GM12801 (cell line): ENCODE data around the gene CIT.

ENCODE experiments used
- TF ChIP-seq, protein P1 (sequence below): IDR thresholded peaks from one replicate; pipeline ENCODE4 v1.5.1; 2011; ENCODE audit warnings: control low read depth; ENCODE audit not compliant: insufficient read length; ENCODE audit errors: extremely low read depth

CIT gene

DNA sequence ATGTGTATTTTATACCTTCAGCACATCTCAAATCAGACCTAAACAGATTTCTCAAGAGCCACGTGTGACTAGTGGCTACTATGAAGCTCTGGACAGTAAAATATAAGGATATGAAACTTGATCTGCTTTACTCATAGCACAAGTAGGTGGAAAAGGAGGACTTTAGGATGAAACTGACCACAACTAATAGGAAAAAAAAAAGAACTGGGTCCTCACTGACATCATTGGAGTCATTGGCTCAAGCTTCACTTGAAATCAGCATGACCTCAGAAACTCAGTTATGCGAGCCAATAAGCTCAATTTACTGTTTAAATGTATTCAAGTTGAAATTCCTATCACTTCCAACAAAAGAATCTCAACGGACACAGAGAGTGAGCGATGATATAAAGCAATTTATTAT lies 34.1 kb upstream of the CIT start:
- TF ChIP-seq, protein P1, sequence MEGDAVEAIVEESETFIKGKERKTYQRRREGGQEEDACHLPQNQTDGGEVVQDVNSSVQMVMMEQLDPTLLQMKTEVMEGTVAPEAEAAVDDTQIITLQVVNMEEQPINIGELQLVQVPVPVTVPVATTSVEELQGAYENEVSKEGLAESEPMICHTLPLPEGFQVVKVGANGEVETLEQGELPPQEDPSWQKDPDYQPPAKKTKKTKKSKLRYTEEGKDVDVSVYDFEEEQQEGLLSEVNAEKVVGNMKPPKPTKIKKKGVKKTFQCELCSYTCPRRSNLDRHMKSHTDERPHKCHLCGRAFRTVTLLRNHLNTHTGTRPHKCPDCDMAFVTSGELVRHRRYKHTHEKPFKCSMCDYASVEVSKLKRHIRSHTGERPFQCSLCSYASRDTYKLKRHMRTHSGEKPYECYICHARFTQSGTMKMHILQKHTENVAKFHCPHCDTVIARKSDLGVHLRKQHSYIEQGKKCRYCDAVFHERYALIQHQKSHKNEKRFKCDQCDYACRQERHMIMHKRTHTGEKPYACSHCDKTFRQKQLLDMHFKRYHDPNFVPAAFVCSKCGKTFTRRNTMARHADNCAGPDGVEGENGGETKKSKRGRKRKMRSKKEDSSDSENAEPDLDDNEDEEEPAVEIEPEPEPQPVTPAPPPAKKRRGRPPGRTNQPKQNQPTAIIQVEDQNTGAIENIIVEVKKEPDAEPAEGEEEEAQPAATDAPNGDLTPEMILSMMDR = no peak

DNA sequence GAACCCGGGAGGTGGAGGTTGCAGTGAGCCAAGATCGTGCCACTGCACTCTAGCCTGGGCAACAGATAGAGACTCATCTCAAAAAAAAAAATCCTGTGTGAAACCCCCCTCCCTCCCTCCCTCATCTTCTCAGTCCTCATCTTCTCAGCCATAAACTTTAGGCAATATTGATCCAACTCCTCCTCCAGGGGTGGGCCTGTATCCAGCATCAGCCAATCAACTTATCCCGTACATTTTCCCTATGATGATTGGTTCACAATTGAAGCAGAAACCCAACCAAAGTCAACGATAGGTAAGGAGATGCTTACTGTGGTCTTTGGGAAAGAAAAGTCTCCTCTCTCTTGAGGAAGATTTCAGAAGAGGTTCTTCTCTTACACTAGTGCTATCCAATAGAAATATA lies 33.5 kb upstream of the CIT start:
- TF ChIP-seq, protein P1 = no peak

DNA sequence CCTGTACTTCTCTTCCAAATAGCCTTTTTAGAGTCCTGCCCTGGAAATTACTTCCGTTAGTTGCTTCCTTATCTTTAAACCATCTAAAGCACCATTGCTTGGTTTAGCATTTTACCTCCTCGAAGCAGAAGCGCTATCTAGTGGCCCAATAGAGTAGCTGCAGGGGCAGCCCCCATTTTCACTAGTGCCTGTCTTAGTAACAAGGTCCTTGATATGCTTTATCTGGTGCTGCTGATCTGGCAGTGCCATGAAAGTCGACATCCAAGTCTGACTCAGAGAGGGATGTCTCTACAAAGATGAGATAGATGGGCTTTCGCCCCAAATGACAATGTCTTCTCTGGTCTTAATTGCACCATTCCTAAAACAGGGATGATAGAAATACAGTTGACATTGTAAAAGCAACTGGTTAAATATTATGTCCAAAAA lies 25.0 kb upstream of the CIT start:
- TF ChIP-seq, protein P1 = peak; percentile 89

DNA sequence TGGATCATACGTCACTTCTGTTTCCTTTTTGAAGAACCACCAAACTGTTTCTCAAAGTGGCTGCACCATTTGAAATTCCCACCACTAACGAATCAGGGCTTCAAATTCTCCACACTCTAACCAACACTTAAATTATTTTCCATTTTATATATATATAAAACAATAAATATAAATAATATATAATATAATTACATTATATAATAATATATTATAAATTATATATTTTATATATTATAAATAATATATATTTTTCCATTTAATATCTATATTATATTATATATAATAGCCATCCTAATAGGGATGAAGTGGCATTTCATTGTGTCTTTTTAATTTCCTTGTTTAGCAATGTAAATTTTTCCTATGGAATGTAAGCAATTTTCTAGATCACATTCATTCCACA lies 24.6 kb upstream of the CIT start:
- TF ChIP-seq, protein P1 = no peak

DNA sequence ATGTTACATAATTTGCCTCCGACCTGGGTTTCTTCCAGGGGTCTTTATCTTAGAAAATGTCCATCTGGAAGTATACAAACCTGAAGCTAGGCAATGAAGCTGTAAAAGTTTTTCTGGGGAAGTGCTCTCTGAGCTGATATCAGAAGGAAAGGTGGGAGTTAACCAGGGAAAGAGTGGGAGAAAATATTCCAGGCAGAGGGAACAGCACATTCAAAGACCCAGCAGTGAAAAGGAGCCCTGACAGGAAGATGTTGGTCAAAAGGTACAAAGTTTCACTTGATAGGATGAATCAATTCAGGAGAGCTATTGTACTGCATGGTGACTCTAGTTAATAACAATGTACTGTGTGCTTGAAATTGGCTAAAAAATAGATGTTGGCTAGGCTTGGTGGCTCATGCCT lies 17.8 kb upstream of the CIT start:
- TF ChIP-seq, protein P1 = no peak

DNA sequence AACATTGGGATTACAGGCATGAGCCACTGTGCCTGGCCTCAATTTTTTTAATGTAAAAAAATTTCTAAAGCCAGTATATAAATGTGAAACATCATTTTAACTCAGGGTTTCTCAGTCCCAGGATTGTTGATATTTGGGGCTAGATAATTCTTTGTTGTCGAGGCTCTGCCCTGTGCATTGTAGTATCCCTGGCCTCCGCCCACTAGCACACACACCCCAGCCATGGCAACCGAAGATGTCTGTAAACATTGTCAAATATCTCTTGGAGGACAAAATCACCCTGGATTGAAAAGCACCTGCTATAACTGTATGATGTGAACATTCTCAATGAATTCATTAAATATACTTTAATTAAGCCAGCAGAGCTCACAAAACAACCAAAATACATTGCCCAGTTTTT lies 8.4 kb upstream of the CIT start:
- TF ChIP-seq, protein P1 = no peak

DNA sequence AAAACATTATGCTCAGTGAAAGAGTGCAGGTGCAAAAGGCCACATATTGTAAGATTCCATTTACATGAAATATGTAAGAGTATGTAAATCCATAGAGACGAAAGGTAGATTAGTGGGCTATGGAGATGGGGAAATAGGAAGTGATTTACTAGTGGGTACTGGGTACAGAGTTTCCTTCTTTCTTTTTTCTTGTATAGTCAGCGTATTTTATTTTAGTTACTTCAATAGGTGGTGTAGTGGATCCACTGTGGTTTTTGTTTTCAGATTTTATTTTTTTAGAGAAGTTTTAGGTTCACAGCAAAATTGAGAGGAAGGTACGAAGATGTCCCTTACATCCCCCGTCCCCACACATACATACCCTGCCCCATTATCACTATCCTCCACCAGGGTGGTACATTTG lies 6.1 kb upstream of the CIT start:
- TF ChIP-seq, protein P1 = no peak

DNA sequence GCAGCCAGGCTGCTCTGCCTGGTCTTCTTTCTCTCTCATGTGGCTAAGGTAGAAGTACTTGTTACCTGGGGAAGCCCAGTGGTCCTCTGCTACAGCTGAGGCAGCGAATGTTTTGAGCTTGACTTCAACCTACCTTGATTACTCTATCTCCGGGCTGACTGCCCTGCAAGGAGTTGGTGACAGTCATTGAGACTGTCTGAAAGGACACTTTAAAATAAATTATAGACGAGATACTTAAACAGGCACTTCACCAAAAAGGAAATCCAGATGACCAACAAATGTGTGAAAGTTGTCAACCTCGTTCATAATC lies 474 bp upstream of the CIT start:
- TF ChIP-seq, protein P1 = no peak
